Measurements from ENCODE around the gene TTC4.

The TTC4 gene, protein sequence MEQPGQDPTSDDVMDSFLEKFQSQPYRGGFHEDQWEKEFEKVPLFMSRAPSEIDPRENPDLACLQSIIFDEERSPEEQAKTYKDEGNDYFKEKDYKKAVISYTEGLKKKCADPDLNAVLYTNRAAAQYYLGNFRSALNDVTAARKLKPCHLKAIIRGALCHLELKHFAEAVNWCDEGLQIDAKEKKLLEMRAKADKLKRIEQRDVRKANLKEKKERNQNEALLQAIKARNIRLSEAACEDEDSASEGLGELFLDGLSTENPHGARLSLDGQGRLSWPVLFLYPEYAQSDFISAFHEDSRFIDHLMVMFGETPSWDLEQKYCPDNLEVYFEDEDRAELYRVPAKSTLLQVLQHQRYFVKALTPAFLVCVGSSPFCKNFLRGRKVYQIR

DNA sequence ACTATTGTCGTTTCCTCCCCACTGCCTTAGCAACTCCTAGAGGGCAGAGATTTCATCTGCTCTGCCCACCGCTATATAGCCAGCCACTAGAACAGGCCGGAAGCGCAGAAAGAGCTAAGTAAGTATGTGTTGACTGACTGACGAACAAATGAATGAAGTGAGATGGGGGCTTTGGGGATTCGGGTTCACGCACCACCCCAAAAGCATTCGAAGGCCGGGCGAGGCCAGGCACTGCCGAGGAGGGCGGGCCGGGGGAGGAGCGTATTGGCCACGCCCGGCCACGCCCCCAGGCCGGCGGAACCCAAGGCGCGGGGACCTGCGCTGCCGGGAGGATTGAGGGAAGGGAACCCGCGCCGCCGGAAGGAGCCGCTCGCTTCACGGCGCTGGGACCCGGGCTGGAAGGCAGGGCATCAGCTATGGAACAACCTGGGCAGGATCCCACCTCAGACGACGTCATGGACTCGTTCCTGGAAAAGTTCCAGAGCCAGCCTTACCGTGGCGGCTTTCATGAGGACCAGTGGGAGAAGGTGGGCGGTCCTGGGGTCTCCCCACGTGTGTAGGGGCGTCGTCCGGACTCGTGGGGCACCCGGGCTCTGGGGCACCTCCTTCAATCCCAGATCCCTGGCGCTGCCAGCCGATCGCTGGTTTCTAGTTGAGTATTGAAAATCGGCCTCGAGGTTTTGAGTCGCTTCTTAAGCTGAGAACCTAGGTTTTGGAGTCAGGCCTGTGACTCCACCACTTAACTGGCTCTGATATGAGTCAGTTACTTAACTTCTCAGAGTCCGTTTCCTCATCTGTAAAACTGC lies at the start of gene TTC4:
TSS of gene TTC4 (plus strand) at position 369 of the 806 bp plus-strand sequence. CDS start at position 417, 48 bp downstream.
- peak; percentile 78 for DNase-seq

DNA sequence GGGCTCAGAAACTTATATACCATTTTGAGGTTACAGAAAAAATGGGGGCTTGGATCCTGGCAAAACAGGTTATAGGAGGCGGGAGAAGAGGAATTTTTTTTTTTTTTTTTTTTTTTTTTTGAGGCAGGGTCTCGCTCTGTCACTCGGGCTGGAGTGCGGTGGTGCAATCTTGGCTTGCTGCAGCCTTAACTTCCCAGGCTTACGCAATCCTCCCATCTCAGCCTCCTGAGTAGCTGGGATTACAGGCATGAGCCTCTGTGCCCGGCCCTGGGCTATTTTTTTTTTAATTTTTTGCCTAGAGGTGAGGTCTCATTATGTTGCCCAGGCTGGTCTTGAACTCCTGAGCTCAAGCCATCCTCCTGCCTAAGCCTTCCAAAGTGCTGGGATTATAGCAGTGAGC lies 49.3 kb upstream of the TTC4 start:
- DNase-seq: no peak

DNA sequence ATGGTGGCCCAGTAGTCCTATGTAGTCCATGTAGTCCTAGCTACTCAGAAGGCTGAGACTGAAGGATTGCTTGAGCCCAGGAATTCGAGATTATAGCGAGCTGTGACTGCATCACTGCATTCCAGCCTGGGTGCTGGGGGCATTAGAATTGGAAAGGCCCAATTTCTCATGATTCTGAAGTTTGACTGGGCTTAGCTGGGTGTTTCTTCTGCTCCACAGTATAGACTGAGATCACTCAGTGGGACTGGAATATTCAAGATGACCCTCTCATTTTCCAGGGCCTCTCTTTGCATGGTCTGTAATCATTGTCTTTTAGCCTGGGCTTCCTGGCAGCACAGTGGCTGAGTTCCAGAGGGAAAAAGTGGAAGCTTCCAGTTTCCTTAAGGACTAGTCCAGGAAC lies 47.9 kb upstream of the TTC4 start:
- DNase-seq: no peak

DNA sequence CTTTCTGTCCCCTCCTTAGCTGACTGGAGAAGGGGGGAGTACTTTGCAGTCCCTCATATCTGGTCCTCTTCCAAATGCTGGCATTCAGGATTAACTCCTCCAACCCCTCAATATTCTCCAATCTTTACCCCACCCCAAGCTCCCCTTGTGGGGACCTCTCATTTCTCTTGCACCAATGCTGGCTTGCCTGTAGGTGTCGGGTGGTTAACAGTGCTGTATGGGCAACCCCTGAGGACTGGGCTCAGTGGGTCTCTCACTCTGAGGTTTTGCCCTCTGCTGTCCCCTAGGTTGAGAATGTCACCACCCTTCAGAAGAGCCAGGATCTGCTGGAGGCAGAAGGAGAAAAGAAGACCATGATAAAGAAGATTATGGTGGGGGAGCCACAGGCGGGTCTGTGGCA lies 47.1 kb upstream of the TTC4 start:
- DNase-seq: no peak

- DNase-seq: peak; percentile 46
These were observed 43.6 kb upstream of the TTC4 start for GRCh38 chr1:54671985-54672608.

GRCh38 chr1:54678776-54679643 lies 36.7 kb upstream of the TTC4 start:
- DNase-seq: no peak

DNA sequence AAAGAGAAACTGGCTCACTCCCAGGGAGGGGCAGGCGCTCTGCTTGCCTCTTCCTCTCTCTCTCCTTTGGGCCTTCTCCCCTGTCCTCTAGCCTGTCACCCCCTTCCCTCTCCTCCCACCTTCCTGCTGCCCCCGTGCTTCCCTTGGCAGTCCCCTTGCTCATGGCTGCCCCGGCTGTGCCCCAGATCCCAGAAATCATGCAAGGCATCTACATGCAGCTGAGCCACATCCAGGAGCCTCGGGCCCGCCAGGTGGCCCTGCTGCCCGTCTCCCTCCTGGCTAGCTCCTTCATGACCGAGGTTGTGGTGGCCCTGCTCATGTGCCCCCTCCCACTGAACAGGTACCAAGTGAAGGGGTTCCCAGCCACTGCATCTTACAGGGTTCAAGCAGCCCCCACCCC lies 36.0 kb upstream of the TTC4 start:
- DNase-seq: no peak

DNA sequence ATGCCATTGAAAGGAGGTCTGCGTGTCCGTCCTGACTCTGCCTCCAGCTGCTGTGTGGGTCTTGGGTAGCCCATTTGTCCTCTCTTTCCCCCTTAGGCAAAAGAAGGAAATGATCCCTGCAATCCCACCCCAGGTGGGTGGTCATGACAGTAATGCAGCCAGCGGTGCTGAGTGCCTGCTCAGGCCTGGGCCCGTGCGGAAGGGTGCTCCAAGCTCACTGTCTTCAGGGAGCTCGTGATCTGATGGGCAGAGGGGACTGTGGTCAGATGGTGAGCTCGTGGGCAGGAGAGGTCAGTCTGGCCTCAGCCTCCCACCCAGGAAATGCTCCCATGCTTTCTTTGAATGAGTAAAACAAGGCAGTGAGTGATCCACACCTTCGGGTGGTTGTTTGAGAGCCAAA lies 35.3 kb upstream of the TTC4 start:
- no peak for DNase-seq

- DNase-seq: no peak
These were observed 34.3 kb upstream of the TTC4 start for GRCh38 chr1:54681358-54681757.

- no peak for DNase-seq
These were observed 32.2 kb upstream of the TTC4 start for GRCh38 chr1:54683453-54683852.

DNA sequence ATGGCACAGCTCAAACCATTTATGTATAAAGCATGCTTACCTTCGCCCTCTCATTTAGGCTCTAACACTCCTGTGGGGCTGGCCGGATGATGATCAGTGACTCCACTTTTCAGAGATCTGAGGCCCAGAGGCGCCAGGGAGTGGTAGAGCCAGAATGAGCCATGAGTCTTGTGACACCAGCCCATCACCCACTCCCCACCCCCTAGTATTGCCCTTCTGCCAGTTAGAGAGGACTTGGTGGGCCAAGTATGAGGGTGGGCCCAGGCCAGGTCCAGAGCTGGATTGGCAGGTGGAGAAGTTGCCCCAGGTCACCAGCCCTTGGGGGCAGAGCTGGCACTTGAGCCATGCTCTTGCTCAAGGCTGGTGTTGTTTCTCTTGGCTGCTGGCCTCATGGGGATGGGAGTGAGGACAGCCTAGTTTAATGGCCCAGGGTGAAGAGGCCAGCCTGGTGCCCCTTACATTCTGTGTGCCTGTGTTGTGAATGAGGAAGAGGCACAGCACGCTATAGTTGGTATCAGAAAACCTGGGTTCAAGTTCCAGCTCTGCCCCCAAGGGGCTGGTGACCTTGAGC lies 30.2 kb upstream of the TTC4 start:
- no peak for DNase-seq

GRCh38 chr1:54686155-54686554 lies 29.5 kb upstream of the TTC4 start:
- no peak for DNase-seq

- no peak for DNase-seq
These were observed 20.9 kb upstream of the TTC4 start for GRCh38 chr1:54694771-54695170.

GRCh38 chr1:54695221-54695620 lies 20.4 kb upstream of the TTC4 start:
- no peak for DNase-seq

GRCh38 chr1:54695764-54696163 lies 19.9 kb upstream of the TTC4 start:
- DNase-seq: no peak

- DNase-seq: no peak
These were observed 19.4 kb upstream of the TTC4 start for GRCh38 chr1:54696262-54696661.

DNA sequence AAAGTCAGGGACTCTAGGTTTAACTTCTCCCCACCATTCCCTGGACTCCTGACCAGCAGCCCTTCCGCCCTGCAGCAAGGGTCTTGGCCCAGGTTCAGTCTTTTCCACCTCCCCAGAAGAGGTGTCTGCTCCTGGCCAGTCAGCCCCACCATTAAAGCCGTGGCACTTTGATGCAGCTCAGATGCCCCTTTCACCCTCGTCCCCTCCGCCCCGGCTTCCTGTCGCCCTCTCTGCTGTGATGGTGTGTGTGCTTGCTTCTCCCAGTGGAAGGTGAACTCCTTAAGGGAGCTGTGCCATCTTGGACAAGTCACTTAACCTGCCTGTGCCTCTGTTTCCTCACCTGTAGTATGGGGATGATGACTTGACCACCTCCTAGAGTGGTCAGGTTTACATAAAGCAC lies 17.8 kb upstream of the TTC4 start:
- DNase-seq: no peak

- DNase-seq: no peak
These were observed 17.3 kb upstream of the TTC4 start for GRCh38 chr1:54698346-54698745.

DNA sequence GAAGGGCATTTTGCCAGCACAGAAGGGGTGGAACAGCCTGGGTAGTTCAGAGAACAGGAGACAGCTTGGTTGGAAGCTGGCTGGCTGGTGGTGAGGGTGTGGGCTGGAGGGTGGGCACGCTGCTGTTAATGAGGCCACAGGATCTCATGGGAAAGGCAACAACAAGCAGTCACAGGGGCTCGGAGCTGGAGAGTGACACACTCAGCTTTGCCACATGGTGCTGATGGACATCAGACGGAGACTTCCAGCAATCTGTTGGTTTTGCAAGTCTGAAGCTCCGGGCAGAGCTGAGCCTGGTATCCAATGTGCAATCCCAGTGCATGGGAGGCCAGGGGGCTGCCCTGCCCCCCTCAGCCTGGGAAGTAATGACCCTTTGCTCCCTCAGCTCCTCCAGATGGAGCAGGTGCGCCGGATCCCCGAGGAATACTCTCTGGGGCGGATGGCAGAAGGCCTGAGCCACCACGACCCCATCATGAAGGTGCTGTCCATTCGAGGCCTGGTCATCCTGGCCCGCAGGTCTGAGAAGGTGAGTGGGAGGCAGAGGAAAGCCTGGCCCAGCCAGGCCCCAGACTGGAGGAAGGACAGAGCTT lies 15.6 kb upstream of the TTC4 start:
- DNase-seq: no peak

GRCh38 chr1:54701066-54701465 lies 14.6 kb upstream of the TTC4 start:
- no peak for DNase-seq

GRCh38 chr1:54701996-54702395 lies 13.7 kb upstream of the TTC4 start:
- no peak for DNase-seq

GRCh38 chr1:54703471-54703870 lies 12.2 kb upstream of the TTC4 start:
- DNase-seq: no peak
